Bronchial epithelial cell (primary cell): ENCODE measurements around the gene HMCN2. TPM values are rescaled to one million over a fixed set of nuclear protein-coding genes. Genes with fewer than 3 reads are reported as not detected.

Source experiments
- DNase-seq: peaks from one replicate; pipeline ENCODE4 v3.0.0-alpha.2; 2010; ENCODE audit warnings: low read depth
- FAIRE-seq: peaks from 2 replicates; lab custom pipeline; 2011; peaks lifted over from hg19 to GRCh38; lab: Jason Lieb, UNC
- H3K27me3 ChIP-seq: 2 replicates; pipeline ENCODE4 v1.5.1; 2011; ENCODE audit warnings: low read length; ENCODE audit not compliant: control insufficient read depth, insufficient read depth
- H3K36me3 ChIP-seq: 2 replicates; pipeline ENCODE4 v1.5.1; 2011; ENCODE audit warnings: low read length; ENCODE audit not compliant: control insufficient read depth, insufficient read depth
- H3K4me3 ChIP-seq: 2 replicates; pipeline ENCODE4 v1.5.1; 2011; ENCODE audit warnings: mild to moderate bottlenecking, low read depth, low read length, control low read depth
- total RNA-seq: library from RNA; depleted of rRNA; stranded (reverse); fragments of >200 nt; gene quantifications from 2 replicates; pipeline ENCODE4 v1.2.1, GENCODE V29; 2014
- TF ChIP-seq, protein P1 (sequence below): IDR thresholded peaks from 2 replicates; pipeline ENCODE4 v1.5.1; 2011; ENCODE audit warnings: mild to moderate bottlenecking, moderate library complexity, low read length, control low read depth, inconsistent platforms; ENCODE audit not compliant: insufficient read depth, severe bottlenecking

Gene HMCN2
- total RNA-seq, 1 donor from 2014 or later: under 0.01 TPM

DNA sequence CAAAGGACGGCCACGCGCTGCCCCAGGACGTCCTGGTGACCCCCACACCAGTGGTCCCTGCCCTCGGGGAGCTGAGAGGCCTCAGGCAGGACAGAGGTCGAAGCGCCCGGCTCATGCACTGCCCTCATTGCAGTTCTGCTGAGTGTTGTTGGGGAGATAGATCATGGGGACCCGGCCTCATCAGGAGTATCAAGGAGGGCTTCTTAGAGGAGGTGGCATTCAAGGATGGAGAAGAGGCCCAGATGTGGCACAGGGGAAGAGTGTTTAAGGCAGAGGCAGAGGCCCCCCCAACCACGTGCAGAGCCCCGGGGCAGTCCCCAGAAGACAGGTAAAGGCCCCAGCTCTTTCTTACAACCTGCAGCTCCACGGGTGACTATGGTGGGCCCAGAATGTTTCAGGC lies 205.4 kb downstream of the HMCN2 start:
- Histone ChIP-seq H3K36me3 (peaks cover 3% of the 10 kb centered on the region), H3K4me3 (no peak overlapping the region), H3K27me3 (no peaks in the 10 kb centered on the region)
- no peak for FAIRE-seq
- TF ChIP-seq, protein P1, sequence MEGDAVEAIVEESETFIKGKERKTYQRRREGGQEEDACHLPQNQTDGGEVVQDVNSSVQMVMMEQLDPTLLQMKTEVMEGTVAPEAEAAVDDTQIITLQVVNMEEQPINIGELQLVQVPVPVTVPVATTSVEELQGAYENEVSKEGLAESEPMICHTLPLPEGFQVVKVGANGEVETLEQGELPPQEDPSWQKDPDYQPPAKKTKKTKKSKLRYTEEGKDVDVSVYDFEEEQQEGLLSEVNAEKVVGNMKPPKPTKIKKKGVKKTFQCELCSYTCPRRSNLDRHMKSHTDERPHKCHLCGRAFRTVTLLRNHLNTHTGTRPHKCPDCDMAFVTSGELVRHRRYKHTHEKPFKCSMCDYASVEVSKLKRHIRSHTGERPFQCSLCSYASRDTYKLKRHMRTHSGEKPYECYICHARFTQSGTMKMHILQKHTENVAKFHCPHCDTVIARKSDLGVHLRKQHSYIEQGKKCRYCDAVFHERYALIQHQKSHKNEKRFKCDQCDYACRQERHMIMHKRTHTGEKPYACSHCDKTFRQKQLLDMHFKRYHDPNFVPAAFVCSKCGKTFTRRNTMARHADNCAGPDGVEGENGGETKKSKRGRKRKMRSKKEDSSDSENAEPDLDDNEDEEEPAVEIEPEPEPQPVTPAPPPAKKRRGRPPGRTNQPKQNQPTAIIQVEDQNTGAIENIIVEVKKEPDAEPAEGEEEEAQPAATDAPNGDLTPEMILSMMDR: no peak
- DNase-seq: no peak

DNA sequence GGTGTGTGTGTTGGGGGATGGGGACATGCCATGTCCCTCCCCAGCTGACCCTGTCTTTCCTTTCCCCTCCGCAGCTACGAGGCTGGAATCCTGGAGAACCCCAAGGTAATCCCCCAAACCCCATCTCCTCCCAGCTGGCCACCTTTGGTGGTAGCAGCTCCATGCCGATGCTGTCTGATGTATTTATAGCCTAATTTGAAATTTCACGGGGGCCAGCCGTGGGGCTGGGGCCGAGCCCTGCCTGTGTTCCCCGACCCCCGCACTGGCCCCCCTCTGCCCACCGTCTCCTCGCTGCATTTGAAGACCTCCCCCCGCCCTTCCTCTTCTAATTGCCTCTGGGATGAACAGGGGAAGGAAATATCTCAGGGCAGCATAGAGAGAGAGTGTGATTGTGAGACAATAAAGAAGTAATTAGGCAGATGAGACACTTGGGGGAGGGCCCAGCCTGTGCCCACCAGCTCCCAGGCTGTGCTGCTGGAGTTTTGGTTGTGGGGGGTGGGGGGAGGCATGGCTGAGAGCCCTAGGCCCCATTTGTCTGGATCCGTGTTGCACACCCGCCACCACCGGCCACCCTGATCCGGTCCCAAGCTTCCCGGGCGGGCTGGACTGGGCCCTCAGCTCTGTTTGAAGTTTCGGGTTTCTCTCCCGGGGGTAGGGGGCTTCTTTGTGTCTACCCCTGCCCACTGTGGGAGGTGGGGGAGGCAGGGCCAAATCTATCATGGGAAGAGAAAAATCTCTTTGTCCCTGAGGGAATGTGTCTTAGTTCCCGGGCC lies 206.0 kb downstream of the HMCN2 start:
- Histone ChIP-seq H3K36me3 (no peaks in the 10 kb centered on the region), H3K4me3 (no peak overlapping the region), H3K27me3 (no peaks in the 10 kb centered on the region)
- FAIRE-seq (no peak), DNase-seq (no peak)
- TF ChIP-seq, protein P1: no peak

DNA sequence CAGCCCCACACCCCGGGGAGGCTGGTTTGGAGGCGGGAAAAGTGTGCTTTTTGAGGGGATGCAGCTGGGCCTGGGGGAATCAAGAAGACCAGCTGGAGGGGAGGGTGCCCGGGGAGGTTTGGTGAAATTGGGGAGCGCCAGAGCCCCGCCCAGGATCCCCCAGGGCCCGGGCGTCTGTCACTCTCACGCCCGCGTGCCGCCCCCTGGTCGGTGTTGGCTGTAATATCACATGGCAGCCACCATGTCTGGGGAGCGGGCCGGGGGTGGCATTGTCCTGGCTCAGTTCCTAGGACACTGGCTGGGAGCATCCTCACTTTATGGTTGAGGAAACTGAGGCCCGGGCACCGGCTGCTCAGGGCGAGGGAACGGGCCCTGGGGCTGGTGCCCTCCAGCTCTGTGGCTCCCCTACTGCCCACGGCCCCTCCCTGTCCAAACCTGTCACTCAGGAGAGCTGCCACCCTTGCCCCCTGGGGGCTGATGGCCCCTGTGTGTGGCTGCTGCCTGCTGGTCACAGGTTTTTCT lies 206.7 kb downstream of the HMCN2 start:
- H3K27me3 ChIP-seq: no peaks in the 10 kb centered on the region
- H3K4me3 ChIP-seq: no peak overlapping the region
- peaks cover 2% of the 10 kb centered on the region for H3K36me3 ChIP-seq
- DNase-seq (no peak), FAIRE-seq (no peak)
- TF ChIP-seq, protein P1: no peak

DNA sequence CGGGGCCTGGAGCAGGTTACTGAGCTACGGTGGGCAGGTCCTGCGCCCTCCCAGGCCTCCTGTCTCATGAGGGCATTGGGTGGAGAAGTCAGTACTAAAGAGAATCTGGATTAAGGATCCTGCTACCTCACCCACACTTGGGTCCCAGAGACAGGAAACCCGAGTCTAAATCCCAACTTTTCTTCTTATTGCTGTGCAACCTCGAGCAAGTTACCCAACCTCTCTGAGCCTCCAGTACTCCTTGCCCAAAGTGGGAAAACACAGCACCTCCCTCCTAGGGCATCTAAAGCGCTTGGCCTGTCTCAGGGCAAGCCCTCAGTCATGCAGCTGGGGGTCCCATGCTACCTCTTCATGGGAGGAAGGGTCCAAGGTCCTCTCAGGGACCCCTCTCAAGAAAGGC lies 207.4 kb downstream of the HMCN2 start:
- DNase-seq (no peak), FAIRE-seq (no peak)
- H3K4me3 ChIP-seq: no peak overlapping the region
- TF ChIP-seq, protein P1: no peak
- H3K27me3 ChIP-seq: no peaks in the 10 kb centered on the region
- peaks cover 2% of the 10 kb centered on the region for H3K36me3 ChIP-seq

DNA sequence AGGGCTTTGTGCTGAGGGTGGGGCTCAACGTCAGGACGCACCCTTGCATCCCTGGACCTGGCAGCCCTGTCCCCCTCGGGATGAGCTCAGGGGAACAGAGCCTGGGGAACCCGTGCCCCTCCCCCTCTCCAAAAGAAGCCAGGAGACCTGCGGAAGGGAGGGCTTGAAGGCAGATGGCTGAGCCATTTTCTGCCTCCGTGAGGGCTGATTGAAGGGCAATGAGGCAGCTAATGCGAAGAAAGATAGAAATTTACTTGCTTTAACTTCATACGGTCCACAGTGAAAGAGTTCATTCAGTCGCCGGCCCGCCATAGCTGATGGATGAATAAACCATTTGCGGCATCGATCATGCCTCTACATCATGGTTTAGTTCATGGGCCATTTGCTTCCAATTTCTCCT lies 208.0 kb downstream of the HMCN2 start:
- Histone ChIP-seq H3K36me3 (peaks cover 2% of the 10 kb centered on the region), H3K4me3 (no peak overlapping the region), H3K27me3 (no peaks in the 10 kb centered on the region)
- FAIRE-seq: no peak
- no peak for DNase-seq
- TF ChIP-seq, protein P1: no peak
